ENCODE results near the gene PTGER3.

Gene PTGER3

DNA sequence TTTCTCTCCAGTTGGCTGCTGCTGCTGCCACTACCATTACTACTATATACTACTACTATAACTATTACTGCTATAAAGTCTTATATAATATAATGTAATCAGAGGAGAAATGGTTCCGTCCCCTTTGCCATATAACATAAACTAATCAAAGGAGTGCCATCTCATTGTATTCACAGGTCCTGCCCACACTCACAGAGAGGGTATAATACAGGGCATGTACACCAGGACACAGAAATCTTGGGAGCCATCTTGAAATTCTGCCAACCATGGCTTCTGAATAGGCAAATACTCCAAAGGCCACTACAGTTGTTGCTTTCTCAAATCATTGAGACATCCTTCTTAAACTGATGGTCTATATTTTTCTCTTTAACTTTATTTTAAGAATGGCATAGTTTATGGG, 40.1 kb upstream of the PTGER3 start:
- no peak for DNase-seq (ENCODE audit: extremely low spot score)
- ChIA-PET POLR2A (no interaction called here), CTCF (no interaction called here)
- TF ChIP-seq HDGF (IDR thresholded peaks at IDR 0.05; ENCODE audit: borderline replicate concordance) (no peak), NFRKB (IDR thresholded peaks at IDR 0.05) (no peak), ZNF384 (IDR thresholded peaks at IDR 0.05) (no peak), LEF1 (IDR thresholded peaks at IDR 0.05; ENCODE audit: borderline replicate concordance) (no peak), BHLHE40 (IDR thresholded peaks at IDR 0.05; ENCODE audit: borderline replicate concordance) (no peak), TARDBP (IDR thresholded peaks at IDR 0.05) (no peak), ELF4 (IDR thresholded peaks at IDR 0.05) (no peak)

DNA sequence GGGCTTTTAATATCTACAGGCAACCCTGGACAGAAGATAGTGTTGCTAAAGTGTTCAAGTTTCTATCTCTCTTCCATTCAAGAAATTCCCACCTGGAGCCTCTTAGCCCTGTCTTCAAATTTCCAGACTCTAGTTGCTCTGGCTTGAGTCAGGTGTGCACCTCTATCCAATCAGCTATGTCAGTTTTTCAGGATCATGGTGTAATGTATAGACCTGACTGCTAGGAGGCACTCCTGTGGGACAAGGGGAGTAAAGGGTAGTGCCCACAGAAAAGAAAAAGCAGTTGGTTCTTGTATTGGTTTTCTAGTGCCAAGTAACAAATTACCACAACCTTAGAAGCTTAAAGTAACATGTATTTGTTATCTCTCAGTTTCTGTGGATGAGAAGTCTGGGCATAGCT, 39.4 kb upstream of the PTGER3 start:
- ChIA-PET CTCF (no interaction called here), POLR2A (no interaction called here)
- no peak for TF ChIP-seq ELF4 (IDR thresholded peaks at IDR 0.05)
- no peak for TF ChIP-seq FOXM1 (IDR thresholded peaks at IDR 0.05; ENCODE audit: borderline replicate concordance)
- no peak for TF ChIP-seq CTBP1 (IDR thresholded peaks at IDR 0.05; ENCODE audit: borderline replicate concordance)
- TF ChIP-seq LEF1 (IDR thresholded peaks at IDR 0.05; ENCODE audit: borderline replicate concordance): no peak
- no peak for TF ChIP-seq SP1 (IDR thresholded peaks at IDR 0.05)
- no peak for TF ChIP-seq TARDBP (IDR thresholded peaks at IDR 0.05)
- TF ChIP-seq, protein P1, sequence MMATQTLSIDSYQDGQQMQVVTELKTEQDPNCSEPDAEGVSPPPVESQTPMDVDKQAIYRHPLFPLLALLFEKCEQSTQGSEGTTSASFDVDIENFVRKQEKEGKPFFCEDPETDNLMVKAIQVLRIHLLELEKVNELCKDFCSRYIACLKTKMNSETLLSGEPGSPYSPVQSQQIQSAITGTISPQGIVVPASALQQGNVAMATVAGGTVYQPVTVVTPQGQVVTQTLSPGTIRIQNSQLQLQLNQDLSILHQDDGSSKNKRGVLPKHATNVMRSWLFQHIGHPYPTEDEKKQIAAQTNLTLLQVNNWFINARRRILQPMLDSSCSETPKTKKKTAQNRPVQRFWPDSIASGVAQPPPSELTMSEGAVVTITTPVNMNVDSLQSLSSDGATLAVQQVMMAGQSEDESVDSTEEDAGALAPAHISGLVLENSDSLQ (IDR thresholded peaks at IDR 0.05): no peak
- no peak for TF ChIP-seq BHLHE40 (IDR thresholded peaks at IDR 0.05; ENCODE audit: borderline replicate concordance)
- no peak for TF ChIP-seq NFRKB (IDR thresholded peaks at IDR 0.05)
- no peak for TF ChIP-seq ARNT (IDR thresholded peaks at IDR 0.05)
- TF ChIP-seq L3MBTL2 (conservative IDR thresholded peaks at IDR 0.05): no peak
- TF ChIP-seq FOXA1 (IDR thresholded peaks at IDR 0.05): no peak
- no peak for TF ChIP-seq SUZ12 (IDR thresholded peaks at IDR 0.05)
- no peak for TF ChIP-seq ZNF384 (IDR thresholded peaks at IDR 0.05)
- TF ChIP-seq HDGF (IDR thresholded peaks at IDR 0.05; ENCODE audit: borderline replicate concordance): no peak
- TF ChIP-seq FOXK2 (IDR thresholded peaks at IDR 0.05): no peak
- peak; percentile 19 for DNase-seq (ENCODE audit: extremely low spot score)

DNA sequence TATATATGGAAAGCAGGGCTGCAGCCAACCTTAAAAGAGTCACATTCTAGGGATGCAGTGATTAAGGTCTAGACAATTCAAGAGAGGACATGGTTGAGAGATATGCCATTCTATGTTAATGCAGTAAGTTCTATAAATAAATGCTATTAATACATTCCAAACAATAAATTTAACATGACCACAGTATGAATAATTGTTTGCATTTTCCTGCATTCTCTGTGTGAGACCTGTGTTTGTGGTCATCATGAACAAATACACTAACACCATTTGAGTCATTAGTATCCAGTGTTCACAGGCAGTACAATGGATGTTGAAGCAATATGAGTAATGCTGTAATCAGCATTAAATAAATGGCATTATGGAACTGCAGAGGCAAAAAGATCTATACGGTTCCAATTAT, 38.7 kb upstream of the PTGER3 start:
- ChIA-PET CTCF (no interaction called here), POLR2A (no interaction called here)
- no peak for DNase-seq (ENCODE audit: extremely low spot score)
- no peak for TF ChIP-seq CTBP1 (IDR thresholded peaks at IDR 0.05; ENCODE audit: borderline replicate concordance)
- no peak for TF ChIP-seq ZNF384 (IDR thresholded peaks at IDR 0.05)
- no peak for TF ChIP-seq FOXA1 (IDR thresholded peaks at IDR 0.05)
- TF ChIP-seq L3MBTL2 (conservative IDR thresholded peaks at IDR 0.05): no peak
- no peak for TF ChIP-seq SP1 (IDR thresholded peaks at IDR 0.05)
- no peak for TF ChIP-seq SUZ12 (IDR thresholded peaks at IDR 0.05)
- no peak for TF ChIP-seq TARDBP (IDR thresholded peaks at IDR 0.05)
- no peak for TF ChIP-seq ARNT (IDR thresholded peaks at IDR 0.05)
- TF ChIP-seq BHLHE40 (IDR thresholded peaks at IDR 0.05; ENCODE audit: borderline replicate concordance): no peak

DNA sequence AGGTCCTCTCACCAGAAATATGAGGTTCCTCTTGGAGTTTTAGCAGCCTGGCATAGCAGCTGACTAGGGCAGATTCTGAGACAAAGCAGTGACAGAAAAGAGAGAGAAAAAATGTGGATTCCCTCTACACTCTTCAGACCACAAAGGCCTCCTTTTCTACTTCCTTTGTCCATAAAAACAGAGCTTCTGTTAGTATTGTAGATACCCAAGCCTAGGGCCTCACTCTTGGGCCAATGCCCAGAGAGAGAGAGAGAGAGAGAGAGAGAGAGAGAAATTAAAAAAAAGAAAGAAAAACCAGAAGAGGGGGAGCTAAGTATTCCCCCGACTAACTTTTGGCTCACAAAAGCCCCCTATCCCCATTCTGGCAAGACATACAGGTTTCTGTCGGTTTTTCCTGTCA, 35.7 kb upstream of the PTGER3 start:
- no peak for DNase-seq (ENCODE audit: extremely low spot score)
- CTCF ChIA-PET: no interaction called here
- TF ChIP-seq TARDBP (IDR thresholded peaks at IDR 0.05) (no peak), CTBP1 (IDR thresholded peaks at IDR 0.05; ENCODE audit: borderline replicate concordance) (no peak), FOXK2 (IDR thresholded peaks at IDR 0.05) (no peak), L3MBTL2 (conservative IDR thresholded peaks at IDR 0.05) (no peak), NFRKB (IDR thresholded peaks at IDR 0.05) (no peak), SUZ12 (IDR thresholded peaks at IDR 0.05) (no peak), ARNT (IDR thresholded peaks at IDR 0.05) (no peak), ZNF384 (IDR thresholded peaks at IDR 0.05) (no peak), LEF1 (IDR thresholded peaks at IDR 0.05; ENCODE audit: borderline replicate concordance) (no peak), FOXA1 (IDR thresholded peaks at IDR 0.05) (no peak), HDGF (IDR thresholded peaks at IDR 0.05; ENCODE audit: borderline replicate concordance) (no peak), SP1 (IDR thresholded peaks at IDR 0.05) (no peak), FOXM1 (IDR thresholded peaks at IDR 0.05; ENCODE audit: borderline replicate concordance) (no peak), BHLHE40 (IDR thresholded peaks at IDR 0.05; ENCODE audit: borderline replicate concordance) (no peak), ELF4 (IDR thresholded peaks at IDR 0.05) (no peak)
- TF ChIP-seq, protein P1 (IDR thresholded peaks at IDR 0.05): no peak
- POLR2A ChIA-PET: no interaction called here

DNA sequence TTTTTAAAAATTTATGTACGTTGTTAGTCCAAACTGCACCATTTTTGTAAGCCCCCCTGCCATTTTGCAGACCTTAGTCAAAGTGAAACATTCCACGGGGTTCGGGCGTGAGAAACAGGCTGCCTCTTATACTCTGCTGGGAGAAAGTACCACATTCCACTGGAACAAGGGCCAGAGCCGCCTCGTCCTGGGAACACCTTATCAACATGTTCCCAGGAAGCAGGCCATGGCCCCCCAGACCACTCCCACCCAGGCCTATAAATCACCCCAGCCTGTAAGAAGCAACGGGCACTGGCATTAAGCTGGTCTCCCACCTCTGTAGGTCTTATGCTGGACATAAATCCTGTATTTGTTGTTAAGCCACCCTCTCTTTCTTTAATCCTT, 34.1 kb upstream of the PTGER3 start:
- CTCF ChIA-PET: interaction anchor here (1.0 kb wide), 1 partner anchor 9 kb away, joined by 3 read pairs; no protein-coding TSS in a partner anchor
- DNase-seq (ENCODE audit: extremely low spot score): peak; percentile 13
- POLR2A ChIA-PET: interaction anchor here (0.6 to 1.3 kb wide), 3 partner anchors 10 to 19 kb away, joined by 3 to 4 read pairs (median 4); no protein-coding TSS in a partner anchor
- TF ChIP-seq, protein P1 (IDR thresholded peaks at IDR 0.05): peak; percentile 75
- no peak for TF ChIP-seq SUZ12 (IDR thresholded peaks at IDR 0.05)

- ChIA-PET CTCF (interaction anchor here (1.0 kb wide), 1 partner anchor 8 kb away, joined by 3 read pairs; no protein-coding TSS in a partner anchor), POLR2A (interaction anchor here (1.0 to 1.3 kb wide), 2 partner anchors 9 to 10 kb away, joined by 4 read pairs; no protein-coding TSS in a partner anchor)
- TF ChIP-seq L3MBTL2 (conservative IDR thresholded peaks at IDR 0.05) (0 out of 2 replicates have a peak, but pooled peaks have one; percentile 20), FOXA1 (IDR thresholded peaks at IDR 0.05) (no peak), ELF4 (IDR thresholded peaks at IDR 0.05) (peak; percentile 87), NFRKB (IDR thresholded peaks at IDR 0.05) (peak; percentile 90)
- peak; percentile 97 for DNase-seq (ENCODE audit: extremely low spot score)
Measured at GRCh38 chr1:71080739-71081696, 33.4 kb upstream of the PTGER3 start, which contains the start of gene ZRANB2. Gene ZRANB2 (minus strand): TSS chr1:71081035. CDS start chr1:71080995, 40 bp downstream.
